HCT116 (cell line): ENCODE measurements around the gene TRIB2. TPM values are rescaled to one million over a fixed set of nuclear protein-coding genes. Genes with fewer than 3 reads are reported as not detected.

ENCODE experiments used
- ATAC-seq: fragments of 200-7000 bp; cut with Tn5 transposase; 2 replicates; pipeline ENCODE4 v1.9.1; 2020; ENCODE audit warnings: mild to moderate bottlenecking, moderate library complexity
- BruUV-seq: library from RNA; stranded (reverse); fragments of 400-500 nt; replicated peaks from 2 replicates; lab custom pipeline; 2021; lab: Mats Ljungman, UMichigan
- CTCF ChIA-PET: fragments of 300-600 bp; sonication (Branson Sonifier 250); formaldehyde crosslinking; loops from one replicate; lab custom pipeline; 2021; ENCODE audit warnings: antibody characterized with exemption; lab: Charles Lee
- POLR2A ChIA-PET: fragments of 300-600, 350-600 bp; sonication (Branson Sonifier 250); formaldehyde crosslinking; loops from one replicate; lab custom pipeline; 2021; ENCODE audit warnings: antibody characterized with exemption; lab: Charles Lee
- RAD21 ChIA-PET, 2 experiments: fragments of 300-600 bp; sonication (Branson Sonifier 250); formaldehyde crosslinking; loops; one replicate each; lab custom pipeline; 2023; ENCODE audit warnings: low total read pairs in 2 of 2; ENCODE audit not compliant: uncharacterized antibody in 2 of 2, unreplicated experiment in 2 of 2, low non-redundant PET in 1 of 2; lab: Charles Lee
- DNase-seq: peaks from one replicate; pipeline ENCODE4 v3.0.0-alpha.2; 2010; ENCODE audit warnings: low read depth, low spot score
- H2AFZ ChIP-seq: fragments of 200-600 bp; shearing (Covaris generic), sonication (generic); 2 replicates; pipeline ENCODE4 v1.6.1; 2017; ENCODE audit warnings: low read depth, mixed run types, mixed read lengths, antibody characterized with exemption, low read length; ENCODE audit not compliant: poor library complexity, severe bottlenecking
- H3K27ac ChIP-seq: 2 replicates; pipeline ENCODE4 v1.5.1; 2012; ENCODE audit warnings: low read depth, low read length
- H3K27me3 ChIP-seq: fragments of 200-600 bp; sonication (generic); 2 replicates; pipeline ENCODE4 v1.6.1; 2016; ENCODE audit warnings: mixed run types, low read length, mixed read lengths; ENCODE audit not compliant: insufficient read depth
- H3K36me3 ChIP-seq, 2 experiments: fragments of 200-500 bp in 1 of 2; fragments of 200-600 bp in 1 of 2; sonication (Bioruptor generic) in 1 of 2; sonication (generic) in 1 of 2; 2 replicates each; pipeline versions ENCODE4 v1.5.1 to v1.6.1; 2014 to 2016; ENCODE audit warnings: low read length in 2 of 2, inconsistent platforms in 1 of 2, mixed read lengths in 1 of 2, mixed run types in 1 of 2; ENCODE audit not compliant: insufficient read depth in 2 of 2, control insufficient read depth in 1 of 2
- H3K4me1 ChIP-seq, 2 experiments: fragments of 200-600 bp in 1 of 2; sonication (generic) in 1 of 2; 2 replicates each; pipeline versions ENCODE4 v1.5.1 to v1.6.1; 2012 to 2017; ENCODE audit warnings: low read length in 2 of 2, inconsistent platforms in 1 of 2, mild to moderate bottlenecking in 1 of 2, mixed read lengths in 1 of 2, mixed run types in 1 of 2, moderate library complexity in 1 of 2; ENCODE audit not compliant: insufficient read depth in 2 of 2, control insufficient read depth in 1 of 2
- H3K4me2 ChIP-seq: fragments of 200-600 bp; sonication (generic); 2 replicates; pipeline ENCODE4 v1.6.1; 2017; ENCODE audit warnings: mixed run types, low read length, mixed read lengths
- H3K4me3 ChIP-seq, 2 experiments: fragments of 200-600 bp in 1 of 2; sonication (generic) in 1 of 2; replicated peaks in 1 of 2; 2 replicates each; pipeline ENCODE4 v1.5.1; 2011 to 2016; ENCODE audit warnings: low read length in 2 of 2, control low read depth in 1 of 2, low read depth in 1 of 2, mild to moderate bottlenecking in 1 of 2, mixed read lengths in 1 of 2, mixed run types in 1 of 2
- H3K79me2 ChIP-seq: fragments of 200-600 bp; sonication (generic); 2 replicates; pipeline ENCODE4 v1.6.1; 2017; ENCODE audit warnings: mild to moderate bottlenecking, mixed run types, low read length, moderate library complexity, mixed read lengths; ENCODE audit not compliant: insufficient read depth
- H3K9ac ChIP-seq: fragments of 200-600 bp; sonication (generic); 2 replicates; pipeline ENCODE4 v1.6.1; 2016; ENCODE audit warnings: low read length, mixed read lengths
- H3K9me2 ChIP-seq: fragments of 200-600 bp; sonication (generic), shearing (Covaris generic); 2 replicates; pipeline ENCODE4 v1.6.1; 2017; ENCODE audit warnings: mixed run types, mild to moderate bottlenecking, moderate library complexity; ENCODE audit not compliant: insufficient read depth
- H3K9me3 ChIP-seq, 2 experiments: fragments of 200-500 bp in 1 of 2; fragments of 200-600 bp in 1 of 2; sonication (Bioruptor generic) in 1 of 2; sonication (generic) in 1 of 2; 2 replicates each; pipeline ENCODE4 v1.6.1; 2014 to 2017; ENCODE audit warnings: low read length in 2 of 2, mixed read lengths in 2 of 2, inconsistent platforms in 1 of 2, low read depth in 1 of 2, mild to moderate bottlenecking in 1 of 2, mixed run types in 1 of 2, moderate library complexity in 1 of 2; ENCODE audit not compliant: control insufficient read depth in 1 of 2, insufficient read depth in 1 of 2
- H4K20me1 ChIP-seq: fragments of 200-600 bp; sonication (generic), shearing (Covaris generic); 2 replicates; pipeline ENCODE4 v1.6.1; 2017; ENCODE audit warnings: mixed run types, mild to moderate bottlenecking, moderate library complexity; ENCODE audit not compliant: insufficient read depth
- ATF3 ChIP-seq: IDR thresholded peaks from 2 replicates; pipeline ENCODE4 v1.6.1; 2012
- CBX3 ChIP-seq: IDR thresholded peaks from 2 replicates; pipeline ENCODE4 v1.6.1; 2012; ENCODE audit warnings: low read depth
- CEBPB ChIP-seq: IDR thresholded peaks from 2 replicates; pipeline ENCODE4 v1.6.1; 2012; ENCODE audit warnings: low read depth
- CTCF ChIP-seq, 3 experiments: fragments of 200-600 bp in 1 of 3; sonication (generic) in 1 of 3; IDR thresholded peaks in 2 of 3; conservative IDR thresholded peaks in 1 of 3; 2 replicates each; pipeline ENCODE4 v1.5.1; 2012 to 2017; ENCODE audit warnings: low read depth in 2 of 3, low read length in 2 of 3, antibody characterized with exemption in 1 of 3, borderline replicate concordance in 1 of 3, control low read depth in 1 of 3, mild to moderate bottlenecking in 1 of 3, mixed read lengths in 1 of 3, mixed run types in 1 of 3, moderate library complexity in 1 of 3; ENCODE audit not compliant: insufficient read depth in 1 of 3
- ELF1 ChIP-seq: IDR thresholded peaks from 2 replicates; pipeline ENCODE4 v1.6.1; 2012; ENCODE audit warnings: low read depth, borderline replicate concordance
- EZH2 ChIP-seq: fragments of 200-600 bp; sonication (generic); IDR thresholded peaks from 2 replicates; pipeline ENCODE4 v1.6.1; 2017; ENCODE audit warnings: antibody characterized with exemption, mixed run types
- EZH2phosphoT487 ChIP-seq: fragments of 200-600 bp; IDR thresholded peaks from 2 replicates; pipeline ENCODE4 v1.6.1; 2018; ENCODE audit warnings: antibody characterized with exemption, borderline replicate concordance
- FOSL1 ChIP-seq: IDR thresholded peaks from 2 replicates; pipeline ENCODE4 v1.6.1; 2012; ENCODE audit warnings: low read depth
- JUND ChIP-seq: IDR thresholded peaks from 2 replicates; pipeline ENCODE4 v1.6.1; 2012
- RAD21 ChIP-seq: IDR thresholded peaks from 2 replicates; pipeline ENCODE4 v1.6.1; 2012; ENCODE audit warnings: low read depth, mild to moderate bottlenecking
- REST ChIP-seq: IDR thresholded peaks from 2 replicates; pipeline ENCODE4 v1.6.1; 2012; ENCODE audit warnings: low read depth
- SIN3A ChIP-seq: IDR thresholded peaks from 2 replicates; pipeline ENCODE4 v1.6.1; 2012; ENCODE audit warnings: low read depth
- SRF ChIP-seq: IDR thresholded peaks from 2 replicates; pipeline ENCODE4 v1.6.1; 2012; ENCODE audit warnings: low read depth
- TCF7L2 ChIP-seq: IDR thresholded peaks from 2 replicates; pipeline ENCODE4 v1.7.0; 2011; ENCODE audit warnings: borderline replicate concordance, inconsistent platforms; ENCODE audit not compliant: insufficient read depth, insufficient read length; ENCODE audit errors: extremely low read depth
- YY1 ChIP-seq: IDR thresholded peaks from 2 replicates; pipeline ENCODE4 v1.6.1; 2011; ENCODE audit warnings: low read length, low read depth, moderate library complexity, mild to moderate bottlenecking; ENCODE audit not compliant: insufficient replicate concordance; ENCODE audit errors: extremely low read depth
- ZFX ChIP-seq: fragments of 450-650 bp; IDR thresholded peaks from 2 replicates; pipeline ENCODE4 v1.6.1; 2017
- intact Hi-C: fragments of 100-400 bp; cut with micrococcal nuclease; formaldehyde crosslinking; loops from 2 replicates; pipeline ENCODE4 v1.10.0; 2022
- total RNA-seq: library from RNA; stranded (reverse); gene quantifications from one replicate; pipeline ENCODE4 v1.2.1, GENCODE V29; 2021; ENCODE audit not compliant: unreplicated experiment

The TRIB2 gene
- total RNA-seq, 1 experiment from 2014 or later: 12.4 TPM

- Histone ChIP-seq H3K79me2 (no peaks in the 10 kb centered on the region), H3K4me1 (peaks cover 0 to 8% of the 10 kb centered on the region in 2 experiments; a peak in 1 of 4 replicates), H3K9ac (no peak overlapping the region), H3K4me3 (no peak overlapping the region), H3K27me3 (no peaks in the 10 kb centered on the region), H2AFZ (no peak overlapping the region), H3K4me2 (no peak overlapping the region), H3K36me3 (no peaks in the 10 kb centered on the region), H3K27ac (no peak overlapping the region), H4K20me1 (no peaks in the 10 kb centered on the region), H3K9me2 (0 out of 2 replicates have a peak, but pooled peaks cover 4% of the 10 kb centered on the region), H3K9me3 (no peaks in the 10 kb centered on the region)
- DNase-seq (no peak), ATAC-seq (no peak)
- POLR2A ChIA-PET: no interaction called here
- CTCF ChIA-PET: no interaction called here
- no peak for TF ChIP-seq JUND
- no peak for TF ChIP-seq CEBPB
- no peak for TF ChIP-seq ATF3
- TF ChIP-seq YY1: no peak
- TF ChIP-seq EZH2: no peak
- no peak for TF ChIP-seq SRF
- no peak for TF ChIP-seq ELF1
- no TSS peak for BruUV-seq
- RAD21 ChIA-PET: no interaction called here
- intact Hi-C loops: no loop called here
These were observed 46.8 kb downstream of the TRIB2 start for GRCh38 chr2:12763486-12763885.

- BruUV-seq: no TSS peak
- POLR2A ChIA-PET: no interaction called here
- ATAC-seq (no peak), DNase-seq (no peak)
- RAD21 ChIA-PET: no interaction called here
- Histone ChIP-seq H3K4me3 (no peak overlapping the region), H4K20me1 (no peaks in the 10 kb centered on the region), H3K4me2 (no peak overlapping the region), H3K4me1 (peaks cover 0 to 4% of the 10 kb centered on the region in 2 experiments; a peak in 1 of 4 replicates), H3K27me3 (peaks cover 3% of the 10 kb centered on the region; the same call in 1 of the 2 replicates), H3K9me3 (no peaks in the 10 kb centered on the region), H3K27ac (no peak overlapping the region), H3K9ac (no peak overlapping the region), H3K9me2 (0 out of 2 replicates have a peak, but pooled peaks cover 4% of the 10 kb centered on the region), H3K79me2 (no peaks in the 10 kb centered on the region), H2AFZ (no peak overlapping the region), H3K36me3 (no peaks in the 10 kb centered on the region)
- intact Hi-C loops: no loop called here
- CTCF ChIA-PET: no interaction called here
- TF ChIP-seq CBX3 (no peak), FOSL1 (no peak), RAD21 (no peak), TCF7L2 (no peak), REST (no peak), EZH2phosphoT487 (no peak), SRF (no peak), JUND (no peak), SIN3A (no peak), CTCF (IDR thresholded peaks at IDR 0.05 in 2 of 3, conservative IDR thresholded peaks at IDR 0.05 in 1 of 3; ENCODE audit: borderline replicate concordance in 1 of 3, insufficient read depth in 1 of 3, low read depth in 2 of 3, low read length in 2 of 3) (no peak), ZFX (no peak), ELF1 (no peak)
These were observed 47.5 kb downstream of the TRIB2 start for GRCh38 chr2:12764075-12764730.
